CD4-positive, alpha-beta T cell treated with Interleukin-12 subunit alpha and Interleukin-12 subunit beta, for 1 hour (primary cell): ENCODE measurements around the gene CDH3.

Source experiments
- DNase-seq: peaks from one replicate; pipeline ENCODE4 v3.0.0-alpha.2; 2020

CDH3 gene

DNA sequence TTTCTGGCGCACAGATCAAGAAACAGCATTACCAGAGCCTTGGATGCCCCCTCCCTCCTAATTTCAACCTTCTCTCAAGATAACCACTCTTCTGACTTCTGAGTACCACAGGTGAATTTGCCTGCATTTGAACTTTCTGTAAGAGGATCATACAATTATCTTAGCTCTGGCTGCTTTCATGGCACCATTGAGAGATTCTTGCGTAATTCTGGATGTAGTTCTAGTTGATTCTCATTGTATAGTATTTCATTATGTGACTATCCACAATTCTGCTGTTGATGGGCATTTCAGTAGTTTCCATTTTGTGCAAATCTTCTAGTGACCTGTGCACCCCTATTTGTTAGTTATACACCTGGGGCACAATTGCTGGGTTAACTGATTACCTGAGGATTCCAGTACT, 7.5 kb downstream of the CDH3 start:
- no peak for DNase-seq

DNA sequence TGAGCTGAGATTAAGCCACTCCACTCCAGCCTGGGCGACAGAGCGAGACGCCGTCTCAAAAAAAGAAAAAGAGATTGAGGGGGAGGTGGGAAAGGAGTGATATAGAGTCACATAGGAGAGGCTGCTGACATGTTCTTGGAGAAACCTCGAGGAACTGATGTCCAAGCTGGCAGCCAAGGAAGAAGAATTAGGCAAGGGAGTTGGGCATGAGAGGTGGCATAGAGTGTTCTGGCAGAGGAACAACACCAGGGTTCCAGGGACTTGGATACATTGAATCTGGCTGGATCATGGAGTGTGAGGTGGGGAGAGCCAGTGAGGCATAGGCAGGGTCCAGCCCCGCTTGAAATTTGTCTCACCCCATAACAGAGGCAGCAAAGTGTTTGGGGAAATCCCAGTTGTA, 10.7 kb downstream of the CDH3 start:
- DNase-seq, result no peak

DNA sequence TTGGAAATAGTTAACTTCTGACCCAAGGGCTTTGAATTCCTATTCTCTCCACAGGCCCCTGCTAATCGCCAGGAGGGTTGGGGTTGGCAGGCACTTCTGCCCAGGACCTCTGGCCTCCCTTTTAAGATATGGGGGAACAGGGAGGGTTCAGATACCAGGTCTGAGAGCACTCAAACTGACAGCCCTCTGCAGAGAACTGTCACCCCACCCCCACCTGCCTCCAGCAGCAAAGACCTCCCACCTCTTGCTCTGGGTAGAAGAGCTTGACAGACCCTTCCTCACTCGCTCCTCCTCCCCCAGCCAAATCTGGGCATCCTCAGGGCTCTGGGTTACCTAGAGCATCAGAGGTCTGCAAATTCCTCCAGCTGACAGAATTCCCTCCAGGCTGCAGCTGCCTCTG, 11.6 kb downstream of the CDH3 start:
- no peak for DNase-seq

DNA sequence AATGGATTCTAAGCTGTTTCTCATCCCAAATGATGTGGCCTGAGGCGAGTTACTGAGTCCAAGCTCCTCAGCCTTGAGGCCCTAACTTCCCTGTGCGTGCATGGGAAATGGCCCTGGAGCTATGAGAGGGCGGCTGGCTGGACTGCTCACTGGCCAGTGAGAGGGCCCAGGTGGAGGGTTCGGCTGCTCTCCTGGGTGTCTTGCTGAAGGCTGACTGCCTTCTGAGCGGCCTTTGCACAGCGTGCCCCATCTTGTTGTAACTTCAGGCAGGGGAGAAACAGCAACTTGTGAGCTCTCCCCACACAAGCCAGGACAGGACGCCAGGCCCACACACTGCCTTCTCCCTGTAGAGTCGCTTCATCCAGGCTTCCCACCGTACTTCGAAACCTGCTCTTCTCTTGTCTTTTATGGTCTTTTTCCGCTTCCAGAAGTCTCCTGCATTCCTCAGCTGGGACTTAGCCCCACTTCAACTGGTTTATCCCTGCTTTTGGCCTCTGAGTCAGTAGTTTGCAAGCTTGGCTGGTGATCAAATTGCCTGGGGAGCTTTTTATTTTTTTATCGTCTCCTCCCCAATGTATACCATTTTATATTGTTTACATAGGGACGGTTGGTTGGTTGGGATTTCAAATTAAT, 13.3 kb downstream of the CDH3 start:
- DNase-seq, result no peak

DNA sequence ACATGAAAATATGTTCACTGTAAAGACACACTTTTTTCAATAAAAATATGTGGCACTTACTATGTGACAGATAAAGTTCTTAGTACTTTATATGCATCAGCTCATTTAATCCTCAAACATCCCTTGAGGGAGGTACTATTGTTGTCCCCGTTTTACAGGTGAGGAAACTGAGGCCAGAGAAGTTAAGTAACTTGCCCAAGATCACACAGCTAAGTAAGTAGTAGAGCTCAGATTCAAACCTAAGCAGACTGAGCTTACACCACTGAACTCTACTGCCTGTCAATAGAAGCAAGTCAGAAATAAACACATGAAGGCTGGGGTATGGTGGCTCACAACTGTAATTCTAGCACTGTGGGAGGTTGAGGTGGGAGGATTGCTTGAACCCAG, 13.9 kb downstream of the CDH3 start:
- no peak for DNase-seq

DNA sequence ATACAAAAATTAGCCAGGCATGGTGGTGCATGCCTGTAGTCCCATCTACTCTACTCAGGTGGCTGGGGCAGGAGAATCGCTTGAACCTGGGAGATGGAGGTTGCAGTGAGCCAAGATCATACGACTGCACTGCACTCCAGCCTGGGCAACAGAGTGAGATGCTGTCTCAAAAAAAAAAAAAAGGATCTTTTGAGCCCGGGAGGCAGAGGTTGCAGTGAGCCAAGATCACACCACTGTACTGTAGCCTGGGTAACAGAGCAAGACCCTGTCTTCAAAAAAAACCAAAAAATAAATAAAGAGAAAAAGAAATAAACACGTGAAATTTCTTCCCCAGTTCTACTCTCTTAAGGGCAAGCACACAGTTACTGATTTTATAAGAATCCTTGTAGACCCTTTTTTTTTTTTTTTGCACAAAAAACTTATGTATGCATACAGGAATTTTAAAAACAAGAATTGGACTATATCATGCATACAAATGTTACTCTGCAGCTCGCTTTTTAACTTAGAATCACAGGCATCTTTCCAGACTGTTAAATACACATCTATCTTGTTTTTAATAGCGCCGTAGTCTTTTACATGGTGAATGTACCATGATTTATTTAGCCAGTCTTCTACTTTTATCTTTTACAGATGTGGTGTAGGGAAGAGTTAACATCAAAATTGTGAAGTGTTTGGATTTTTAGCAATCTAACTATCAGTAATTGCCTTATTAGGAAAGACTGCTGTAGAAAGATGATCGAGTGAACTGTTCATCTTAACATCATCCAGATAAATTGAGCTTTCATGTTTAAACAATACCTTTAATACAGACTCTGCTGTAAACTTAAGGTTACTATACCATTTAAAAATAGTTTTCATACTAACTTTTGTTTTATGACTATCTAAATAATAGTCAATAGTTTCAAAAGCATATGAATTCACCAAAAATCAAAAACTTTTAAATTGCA, 14.6 kb downstream of the CDH3 start:
- no peak for DNase-seq

DNA sequence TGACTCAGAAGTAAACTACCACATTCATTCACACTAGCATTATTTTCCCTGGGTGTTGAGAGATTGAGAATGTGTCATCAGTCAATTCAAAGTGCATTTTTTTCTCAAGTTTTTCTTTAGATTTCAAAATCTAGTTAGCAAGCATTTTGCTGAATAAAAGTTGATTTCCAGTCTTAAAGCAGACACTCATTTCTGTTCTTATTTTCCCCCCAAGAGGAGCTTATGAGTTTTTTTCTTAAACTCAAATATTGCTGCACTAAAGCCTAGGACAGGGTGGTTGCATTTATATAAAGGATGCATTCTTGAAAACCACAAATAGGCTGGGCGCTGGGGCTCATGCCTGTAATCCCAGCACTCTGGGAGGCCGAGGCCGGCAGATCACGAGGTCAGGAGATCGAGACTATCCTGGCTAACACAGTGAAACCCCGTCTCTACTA, 15.3 kb downstream of the CDH3 start:
- DNase-seq, result no peak

DNA sequence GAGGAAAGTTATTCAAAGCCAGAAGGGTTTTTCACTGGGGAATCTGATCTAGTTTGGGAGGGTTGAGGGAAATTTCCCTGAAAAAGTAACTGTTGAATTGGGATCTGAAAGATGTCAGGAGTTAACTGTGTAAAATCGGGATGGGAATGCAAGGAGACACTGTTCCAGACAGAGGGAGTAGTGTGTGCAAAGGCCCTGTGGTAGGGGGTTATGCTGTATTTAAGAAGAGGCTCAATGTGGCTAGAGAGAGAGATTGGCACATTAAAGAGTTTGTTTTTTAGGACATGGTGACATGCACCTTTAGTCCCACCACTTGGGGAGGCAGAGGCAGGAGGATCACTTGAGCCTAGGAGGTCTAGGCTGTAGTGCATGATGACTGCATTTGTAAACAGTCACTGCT, 16.9 kb downstream of the CDH3 start:
- no peak for DNase-seq

DNA sequence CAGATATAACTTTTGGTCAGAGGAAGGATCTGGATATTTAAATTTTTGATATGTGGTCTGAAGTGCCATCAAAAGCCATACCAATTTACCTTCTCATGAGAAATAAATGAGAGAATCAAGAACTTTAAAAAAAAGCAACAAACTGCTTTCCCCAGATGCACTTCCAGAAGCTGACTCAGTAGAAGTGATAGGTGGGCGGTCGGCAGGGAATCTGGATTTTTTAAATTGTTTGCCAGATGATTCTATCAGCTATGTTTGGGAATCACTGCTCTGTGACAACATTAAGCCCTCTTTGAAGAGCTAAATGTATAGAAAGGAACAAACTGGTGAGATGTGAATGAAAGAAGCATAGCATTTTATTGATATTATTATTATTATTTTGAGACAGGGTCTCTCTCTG, 19.2 kb downstream of the CDH3 start:
- DNase-seq, result no peak

DNA sequence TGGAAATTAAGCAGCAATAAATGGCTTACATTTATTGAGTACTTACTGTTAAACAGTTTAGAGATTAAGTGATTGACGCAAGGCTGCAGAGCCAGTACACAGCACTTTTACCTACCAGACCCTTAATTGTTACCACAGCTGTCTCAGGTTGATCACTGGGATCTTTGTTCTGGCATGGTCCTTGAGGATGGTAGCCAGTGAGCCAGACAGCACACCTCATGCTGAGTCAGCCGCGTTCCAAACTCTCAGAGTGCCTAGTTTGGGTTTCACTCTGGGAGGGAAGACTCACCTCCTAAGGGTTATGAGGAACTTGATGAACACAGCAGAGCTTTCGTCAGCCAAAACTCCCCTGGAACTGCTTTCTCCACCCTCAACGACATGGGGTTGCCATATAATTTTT, 20.4 kb downstream of the CDH3 start:
- no peak for DNase-seq

DNA sequence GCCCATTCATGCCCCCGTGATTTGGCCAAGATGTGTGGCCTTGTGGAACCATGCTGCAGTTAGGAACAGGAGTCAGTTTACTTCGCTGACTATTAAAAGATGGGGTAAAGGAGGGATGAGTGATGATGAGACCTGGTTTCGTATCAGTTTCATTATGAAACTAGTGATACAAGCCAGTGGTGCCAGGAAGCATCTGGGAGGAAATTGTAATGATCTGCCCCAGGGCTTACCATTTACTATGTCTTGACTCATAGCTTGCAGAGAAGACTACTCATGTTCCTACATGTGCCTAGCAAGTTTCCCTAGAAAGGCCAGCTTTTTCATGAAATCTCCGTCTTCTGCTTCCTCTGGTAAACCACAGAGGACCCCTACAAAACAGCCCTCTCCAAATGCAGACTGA, 23.2 kb downstream of the CDH3 start:
- no peak for DNase-seq

DNA sequence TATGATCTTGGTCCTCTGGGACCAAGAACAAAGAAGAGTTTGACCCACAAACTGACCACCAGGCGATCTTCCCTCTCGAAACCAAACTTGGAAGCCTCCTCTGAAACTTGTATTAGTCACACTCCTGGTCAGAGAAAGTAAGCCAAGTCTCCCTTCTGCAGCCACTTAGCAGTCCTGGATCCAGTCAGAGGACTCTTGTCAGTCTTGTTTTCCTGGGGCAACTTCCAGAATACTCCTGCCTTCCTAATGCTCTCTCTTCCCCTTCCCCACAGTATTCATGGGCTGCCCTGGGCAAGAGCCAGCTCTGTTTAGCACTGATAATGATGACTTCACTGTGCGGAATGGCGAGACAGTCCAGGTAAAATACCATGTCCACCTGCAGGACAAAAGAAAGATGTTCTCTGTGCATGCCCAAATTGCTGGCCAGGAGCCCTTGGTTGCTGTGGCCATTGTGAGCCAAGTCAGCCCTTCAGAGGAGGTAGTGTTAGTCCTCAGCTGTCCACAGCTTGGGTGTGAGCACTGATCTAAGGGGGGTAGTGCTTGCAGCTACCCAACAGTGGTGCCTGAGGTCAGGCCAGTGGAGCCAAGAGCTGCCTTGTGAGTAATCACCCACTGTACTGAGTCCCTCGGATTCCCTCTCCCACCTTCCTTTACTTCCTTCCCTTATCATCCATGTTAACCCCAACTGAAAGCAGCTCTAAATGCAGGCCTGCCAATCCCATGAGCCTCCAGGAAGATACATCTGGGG, 31.2 kb downstream of the CDH3 start:
- no peak for DNase-seq

DNA sequence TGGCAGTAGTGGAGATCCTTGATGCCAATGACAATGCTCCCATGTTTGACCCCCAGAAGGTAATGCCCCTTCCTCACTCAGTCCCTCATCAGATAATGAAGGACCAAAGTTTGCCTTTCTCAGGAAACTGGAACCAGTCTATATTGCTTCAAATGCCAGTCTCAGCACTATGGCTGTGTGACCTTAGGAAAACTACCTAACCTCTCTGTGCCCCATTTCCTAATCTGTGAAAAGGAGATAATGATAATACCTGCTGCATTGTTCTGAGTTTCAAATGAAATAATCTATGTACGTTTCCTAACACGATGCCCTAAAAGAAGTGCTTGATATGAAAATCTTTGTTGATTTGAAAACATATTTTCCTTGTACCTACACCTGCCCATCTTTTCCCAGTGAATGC, 35.9 kb downstream of the CDH3 start:
- no peak for DNase-seq

DNA sequence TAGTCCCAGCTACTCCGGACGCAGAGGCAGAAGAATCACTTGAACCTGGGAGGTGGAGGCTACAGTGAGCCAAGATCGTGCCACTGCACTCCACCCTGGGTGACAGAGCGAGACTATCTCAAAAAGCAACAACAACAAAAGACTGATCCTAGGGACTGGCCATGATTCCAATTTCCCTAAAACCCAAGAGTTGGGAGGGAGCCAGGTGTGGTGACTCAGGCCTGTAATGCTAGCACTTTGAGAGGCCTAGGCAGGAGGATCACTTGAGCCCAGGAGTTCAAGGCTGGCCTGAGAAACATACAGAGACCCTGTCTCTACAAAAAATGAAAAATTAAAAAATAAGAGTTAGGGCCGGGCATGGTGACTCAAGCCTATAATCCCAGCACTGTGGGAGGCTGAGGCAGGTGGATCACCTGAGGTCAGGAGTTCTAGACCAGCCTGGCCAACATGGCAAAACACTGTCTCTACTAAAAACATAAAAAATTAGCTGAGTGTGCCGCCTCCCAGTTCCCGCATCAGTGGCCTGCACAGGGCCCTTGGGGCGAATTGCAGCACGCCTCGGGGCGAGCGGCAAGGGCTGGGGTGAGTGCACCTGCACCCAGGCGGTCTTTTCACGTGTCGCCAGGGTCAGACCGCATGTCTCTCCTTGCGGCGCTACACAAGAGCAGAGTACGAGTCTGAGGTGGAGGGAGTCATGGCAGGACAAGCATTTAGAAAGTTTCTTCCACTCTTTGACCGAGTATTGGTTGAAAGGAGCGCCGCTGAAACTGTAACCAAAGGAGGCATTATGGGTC, 40.8 kb downstream of the CDH3 start:
- no peak for DNase-seq

DNA sequence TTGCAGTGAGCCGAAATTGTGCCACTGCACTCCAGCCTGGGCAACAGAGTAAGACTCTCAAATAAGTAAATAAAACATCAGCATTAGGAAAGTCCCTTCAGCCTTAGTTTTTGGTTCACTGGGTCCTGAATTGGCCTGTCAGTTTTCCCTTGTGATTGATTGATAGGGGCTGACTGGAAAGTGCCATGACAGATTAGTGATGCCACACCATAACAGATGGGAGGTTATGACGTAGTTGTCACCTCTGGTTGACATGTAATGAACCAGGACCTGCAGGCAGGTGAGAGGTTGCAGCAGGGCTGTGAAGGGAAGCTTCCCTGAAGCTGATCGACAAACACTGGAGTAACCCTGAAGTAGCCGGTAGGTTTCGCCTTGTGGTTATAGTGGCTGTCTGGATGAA, 41.8 kb downstream of the CDH3 start:
- DNase-seq, result no peak

DNA sequence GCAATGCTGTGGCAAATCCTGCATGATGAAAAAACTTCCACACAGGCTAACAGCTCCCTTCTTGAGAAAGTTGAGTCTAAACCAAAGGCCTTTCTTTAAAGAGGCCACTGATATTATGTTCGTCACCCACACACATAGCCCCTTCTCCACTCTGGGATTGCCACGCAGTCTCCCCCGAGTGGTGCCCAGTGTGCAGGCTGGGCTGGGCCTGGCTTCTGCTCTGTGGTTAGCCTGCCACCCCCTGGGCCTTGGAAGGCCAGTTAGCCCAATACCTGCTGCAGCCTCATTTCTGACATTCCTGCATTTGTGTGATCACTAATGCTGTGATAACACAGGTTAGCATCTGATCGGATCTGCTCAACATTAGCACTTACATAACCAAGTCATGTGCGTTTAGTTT, 44.8 kb downstream of the CDH3 start:
- DNase-seq, result no peak

DNA sequence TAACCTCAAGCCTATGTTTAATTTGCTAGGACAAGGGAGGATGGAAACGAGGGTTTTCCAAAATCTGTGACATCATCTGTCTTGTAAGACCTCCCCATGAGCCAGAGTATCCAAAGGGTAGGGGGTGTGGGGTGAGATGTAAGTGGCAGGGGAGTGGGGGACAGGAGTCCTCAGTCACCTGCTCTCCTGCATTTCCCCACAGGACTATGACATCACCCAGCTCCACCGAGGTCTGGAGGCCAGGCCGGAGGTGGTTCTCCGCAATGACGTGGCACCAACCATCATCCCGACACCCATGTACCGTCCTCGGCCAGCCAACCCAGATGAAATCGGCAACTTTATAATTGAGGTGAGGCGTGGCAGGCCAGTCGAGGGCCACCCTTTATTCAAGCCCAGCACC, 50.5 kb downstream of the CDH3 start:
- DNase-seq, result no peak

DNA sequence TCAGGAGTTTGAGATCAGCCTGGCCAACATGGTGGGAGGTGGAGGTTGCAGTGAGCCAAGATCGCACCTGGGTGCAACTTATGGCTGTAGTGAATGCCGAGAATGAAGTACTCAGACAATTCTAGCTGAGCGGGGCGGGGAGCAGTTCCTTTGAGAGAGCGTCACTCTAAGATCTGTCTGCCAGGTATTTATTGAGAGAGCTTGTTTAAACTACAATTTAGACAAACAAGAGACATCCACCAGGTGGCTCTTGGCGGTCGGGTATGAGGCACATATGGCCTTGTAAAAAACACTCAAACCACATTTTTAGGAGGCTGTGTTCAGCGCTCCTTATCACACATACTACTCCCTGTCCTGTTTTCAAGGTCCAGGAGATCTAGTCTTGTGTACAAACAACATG, 51.4 kb downstream of the CDH3 start:
- DNase-seq, result no peak

DNA sequence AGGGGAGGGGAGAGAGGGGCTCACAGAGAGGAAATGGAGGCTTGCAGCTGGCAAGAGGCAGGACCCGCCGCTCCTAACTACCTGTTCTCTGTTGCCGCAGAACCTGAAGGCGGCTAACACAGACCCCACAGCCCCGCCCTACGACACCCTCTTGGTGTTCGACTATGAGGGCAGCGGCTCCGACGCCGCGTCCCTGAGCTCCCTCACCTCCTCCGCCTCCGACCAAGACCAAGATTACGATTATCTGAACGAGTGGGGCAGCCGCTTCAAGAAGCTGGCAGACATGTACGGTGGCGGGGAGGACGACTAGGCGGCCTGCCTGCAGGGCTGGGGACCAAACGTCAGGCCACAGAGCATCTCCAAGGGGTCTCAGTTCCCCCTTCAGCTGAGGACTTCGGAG, 53.0 kb downstream of the CDH3 start:
- DNase-seq, result no peak

DNA sequence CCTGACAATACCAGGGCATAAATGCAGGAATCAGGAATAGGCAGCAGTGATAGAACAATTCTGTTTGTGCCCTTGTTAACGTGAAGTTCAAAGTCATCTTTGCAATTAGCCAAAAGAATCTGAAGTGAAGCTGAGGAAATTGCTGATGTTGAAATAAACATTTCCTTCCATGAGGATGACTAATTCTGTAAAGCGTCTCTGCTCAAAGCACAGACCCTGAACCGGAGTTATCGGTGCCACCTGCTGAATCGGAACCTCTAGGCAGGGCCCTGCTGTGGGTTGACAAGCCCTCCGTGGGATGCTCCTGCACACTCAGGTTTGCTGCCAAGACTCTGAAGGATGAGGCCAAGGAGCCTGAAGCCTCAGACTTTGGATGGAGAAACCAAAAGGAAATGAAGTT, 55.0 kb downstream of the CDH3 start:
- no peak for DNase-seq

DNA sequence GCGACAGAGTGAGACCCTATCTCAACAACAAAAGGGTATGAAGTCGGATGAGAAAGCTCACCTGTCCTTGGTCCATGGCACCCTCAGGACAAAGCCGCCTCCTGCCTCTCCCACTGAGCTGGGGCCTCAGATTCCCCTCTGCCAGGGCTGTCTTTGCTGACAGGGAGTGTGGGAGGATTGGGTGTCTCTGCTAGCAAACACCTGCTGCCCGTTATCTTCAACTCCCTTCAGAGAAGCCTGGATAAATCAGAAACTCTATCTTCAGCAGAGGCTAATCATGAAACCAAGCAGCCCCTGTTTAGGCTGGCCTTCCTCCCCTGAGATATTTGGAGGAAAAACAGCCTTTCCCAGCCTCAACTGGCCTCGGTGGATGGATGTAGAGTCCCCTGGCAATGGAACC, 55.7 kb downstream of the CDH3 start:
- DNase-seq, result no peak

DNA sequence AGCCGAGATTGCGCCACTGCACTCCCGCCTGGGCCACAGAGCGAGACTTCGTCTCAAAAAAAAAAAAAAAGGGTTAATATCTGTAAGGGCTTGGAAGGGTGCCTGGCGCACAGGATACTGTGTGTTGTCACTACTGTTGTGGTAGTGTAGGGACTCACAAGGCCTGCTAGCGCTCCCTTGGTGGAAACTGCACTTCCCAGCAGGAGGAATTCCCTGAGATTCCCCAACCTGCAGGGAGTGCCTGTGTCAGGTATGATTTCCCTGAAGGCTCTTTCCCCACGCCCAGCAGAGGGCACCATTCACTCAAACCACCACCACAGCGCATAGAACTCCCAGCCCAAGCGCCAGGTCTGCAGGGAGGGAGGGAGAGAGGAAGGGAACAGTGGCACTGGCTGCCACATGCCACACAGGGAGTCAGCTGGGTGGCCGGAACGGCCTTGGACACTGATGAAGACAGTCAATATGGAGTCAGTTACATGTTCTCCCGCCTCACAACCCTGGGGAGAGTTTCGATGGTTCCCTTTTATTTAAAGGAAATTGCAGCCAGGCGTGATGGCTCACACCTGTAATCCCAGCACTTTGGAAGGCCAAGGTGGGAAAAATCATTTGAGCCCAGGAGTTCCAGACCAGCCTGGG, 59.2 kb downstream of the CDH3 start:
- DNase-seq, result peak; percentile 54
